NCI-H345 treated with DMSO at 0.1 percent for 48 hours (cell line): ENCODE data around the gene KMT2D.

ENCODE experiments used
- DNase-seq: peaks from one replicate; lab custom pipeline; 2025; ENCODE audit not compliant: unreplicated experiment; lab: John Stamatoyannopoulos, UW

KMT2D gene, protein sequence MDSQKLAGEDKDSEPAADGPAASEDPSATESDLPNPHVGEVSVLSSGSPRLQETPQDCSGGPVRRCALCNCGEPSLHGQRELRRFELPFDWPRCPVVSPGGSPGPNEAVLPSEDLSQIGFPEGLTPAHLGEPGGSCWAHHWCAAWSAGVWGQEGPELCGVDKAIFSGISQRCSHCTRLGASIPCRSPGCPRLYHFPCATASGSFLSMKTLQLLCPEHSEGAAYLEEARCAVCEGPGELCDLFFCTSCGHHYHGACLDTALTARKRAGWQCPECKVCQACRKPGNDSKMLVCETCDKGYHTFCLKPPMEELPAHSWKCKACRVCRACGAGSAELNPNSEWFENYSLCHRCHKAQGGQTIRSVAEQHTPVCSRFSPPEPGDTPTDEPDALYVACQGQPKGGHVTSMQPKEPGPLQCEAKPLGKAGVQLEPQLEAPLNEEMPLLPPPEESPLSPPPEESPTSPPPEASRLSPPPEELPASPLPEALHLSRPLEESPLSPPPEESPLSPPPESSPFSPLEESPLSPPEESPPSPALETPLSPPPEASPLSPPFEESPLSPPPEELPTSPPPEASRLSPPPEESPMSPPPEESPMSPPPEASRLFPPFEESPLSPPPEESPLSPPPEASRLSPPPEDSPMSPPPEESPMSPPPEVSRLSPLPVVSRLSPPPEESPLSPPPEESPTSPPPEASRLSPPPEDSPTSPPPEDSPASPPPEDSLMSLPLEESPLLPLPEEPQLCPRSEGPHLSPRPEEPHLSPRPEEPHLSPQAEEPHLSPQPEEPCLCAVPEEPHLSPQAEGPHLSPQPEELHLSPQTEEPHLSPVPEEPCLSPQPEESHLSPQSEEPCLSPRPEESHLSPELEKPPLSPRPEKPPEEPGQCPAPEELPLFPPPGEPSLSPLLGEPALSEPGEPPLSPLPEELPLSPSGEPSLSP (N-terminal part only)

DNA sequence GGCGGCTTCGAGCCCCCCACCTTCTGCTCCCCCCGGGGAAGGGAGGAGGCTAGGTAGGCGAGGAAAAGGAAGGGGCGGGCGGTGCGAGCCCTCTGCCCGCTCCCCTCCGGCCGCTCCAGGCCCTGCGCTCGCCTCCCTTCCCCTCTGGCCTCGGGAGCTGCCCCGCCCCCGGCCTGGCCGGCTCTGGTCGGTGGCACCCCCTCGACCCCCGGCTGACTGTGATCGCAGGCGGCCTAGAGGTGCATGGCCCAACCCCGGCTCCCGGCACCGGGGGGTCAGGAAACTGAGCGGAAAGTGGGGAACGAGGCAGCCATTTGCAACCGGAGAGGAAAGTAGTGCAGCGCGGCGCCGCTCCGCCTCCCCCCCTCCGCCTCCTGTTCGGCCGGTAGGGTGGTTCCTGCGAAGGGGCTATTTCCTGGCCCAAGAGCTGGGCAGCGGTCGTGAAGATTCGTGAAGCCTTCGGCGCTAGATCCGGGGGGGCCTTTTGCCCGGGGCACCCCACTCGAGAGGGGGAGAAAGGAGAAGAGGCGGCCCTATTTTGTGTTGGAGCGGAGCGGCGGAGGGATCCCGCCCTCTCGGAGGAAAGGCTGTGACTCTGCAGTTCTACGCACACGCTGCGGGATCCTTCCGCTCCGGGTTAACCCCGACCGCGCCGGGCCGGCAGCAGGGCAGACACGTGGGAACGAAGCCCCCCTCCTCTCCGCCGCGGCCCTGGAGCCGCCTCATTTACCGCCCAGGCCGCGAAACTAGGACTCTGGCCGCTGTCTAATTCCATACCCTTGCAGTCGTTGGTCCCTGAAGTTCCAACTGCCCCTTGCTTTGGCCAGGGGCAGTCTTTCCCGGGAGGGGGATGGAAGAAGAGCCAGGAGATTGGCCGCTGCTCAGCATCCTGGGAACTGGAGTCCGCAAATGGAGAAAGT is at the start of gene KMT2D:
Gene KMT2D, minus strand, starts transcription at position 558 of the 920 bp plus-strand sequence. CDS start 5,470 bp downstream, outside the sequence.
- peak; percentile 20 for DNase-seq

DNA sequence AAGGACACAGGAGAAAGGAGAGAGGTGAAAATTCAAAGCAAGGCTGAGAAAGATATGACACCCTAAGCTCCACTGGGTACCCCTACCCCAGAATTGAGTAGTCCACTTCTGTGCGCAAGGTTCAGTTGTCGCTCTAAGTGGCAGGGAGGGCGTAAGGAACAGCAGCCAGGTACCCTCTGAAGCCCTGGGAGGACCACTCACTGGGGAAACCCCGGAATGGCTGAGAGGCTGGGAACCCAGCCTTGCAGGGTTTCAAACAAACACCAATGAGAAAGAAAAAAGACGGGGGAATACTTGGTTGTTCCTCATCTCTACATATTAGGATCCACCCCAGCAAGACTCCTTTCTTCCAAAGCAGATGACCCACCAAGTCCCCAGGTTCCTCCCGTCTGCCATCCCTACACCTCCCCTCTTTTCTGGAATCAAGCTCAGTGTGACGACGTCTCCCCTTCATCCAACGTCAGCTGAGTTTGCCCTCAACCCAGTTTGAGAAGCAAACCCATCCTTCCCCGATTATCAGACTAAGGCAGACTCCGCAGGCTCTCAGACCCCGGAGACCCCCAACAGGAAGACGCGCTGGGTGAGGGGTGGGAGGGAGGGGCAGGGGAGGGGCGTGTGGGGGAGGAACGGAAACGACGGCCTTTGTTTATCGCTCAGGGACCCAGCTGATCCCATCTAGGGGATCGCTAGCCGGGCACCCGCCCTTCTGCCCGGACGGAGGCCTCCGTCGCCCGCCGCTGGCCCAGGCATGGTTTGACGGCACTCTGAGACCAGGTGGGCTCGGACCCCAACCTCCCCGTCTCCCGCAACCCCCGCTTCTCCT is 49.3 kb upstream of the KMT2D start:
- no peak for DNase-seq

- no peak for DNase-seq
Measured at GRCh38 chr12:49108958-49109404, 48.4 kb upstream of the KMT2D start.

DNA sequence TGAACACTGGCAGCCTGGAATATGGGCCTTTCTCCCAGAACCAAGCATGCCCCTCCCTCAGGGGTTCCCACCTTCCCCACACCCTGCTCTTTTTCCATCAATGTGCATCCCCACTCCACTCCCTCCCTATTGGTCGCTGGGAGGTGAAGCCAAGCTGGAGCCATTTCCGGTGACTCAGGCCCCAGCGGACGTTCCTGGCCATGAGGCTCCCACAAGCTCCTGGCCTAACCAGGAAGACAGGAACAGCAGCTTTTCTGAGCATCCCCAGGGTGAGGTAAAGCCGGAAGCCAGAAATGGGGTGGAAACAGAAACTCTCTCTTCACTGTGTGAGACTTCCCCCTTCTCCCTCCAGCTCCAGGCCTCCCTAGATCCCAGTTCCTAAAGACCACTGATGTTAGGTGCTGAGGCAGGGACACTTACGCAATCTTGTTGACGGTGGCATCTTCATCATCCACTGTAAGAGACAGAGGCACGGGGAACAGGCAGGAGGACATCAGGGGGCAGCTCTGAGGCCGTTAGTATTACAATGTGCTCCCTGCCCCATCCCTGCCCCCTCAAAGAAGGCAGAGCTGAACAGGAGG is 45.0 kb upstream of the KMT2D start:
- no peak for DNase-seq

- no peak for DNase-seq
Measured at GRCh38 chr12:49104822-49105221, 44.2 kb upstream of the KMT2D start.

GRCh38 chr12:49100380-49100779 is 39.8 kb upstream of the KMT2D start:
- no peak for DNase-seq

GRCh38 chr12:49098703-49099102 is 38.1 kb upstream of the KMT2D start:
- no peak for DNase-seq

DNA sequence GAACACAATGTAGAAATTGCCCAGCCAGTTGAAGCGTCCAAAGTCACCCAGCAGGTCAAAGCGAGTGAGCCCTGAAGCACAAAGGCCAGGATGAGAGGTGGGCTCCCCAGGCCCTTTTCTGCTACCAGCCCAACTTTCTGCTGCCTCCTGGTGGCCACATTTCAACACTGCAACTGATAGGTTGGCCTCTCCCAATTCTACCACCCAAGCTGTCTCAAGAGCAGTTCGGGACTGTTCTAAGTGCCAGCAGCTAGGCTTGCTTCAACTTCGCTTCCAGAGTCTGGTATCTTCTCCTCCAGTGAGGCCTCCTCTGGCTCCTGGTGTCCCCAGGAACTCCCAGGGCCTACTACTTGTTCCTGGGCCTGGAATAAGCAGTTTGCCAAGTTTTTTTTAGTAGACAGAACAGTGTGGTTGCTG is 37.4 kb upstream of the KMT2D start:
- DNase-seq = no peak

- DNase-seq = no peak
Measured at GRCh38 chr12:49097381-49097780, 36.8 kb upstream of the KMT2D start.

GRCh38 chr12:49094975-49095365 is 34.4 kb upstream of the KMT2D start:
- no peak for DNase-seq

DNA sequence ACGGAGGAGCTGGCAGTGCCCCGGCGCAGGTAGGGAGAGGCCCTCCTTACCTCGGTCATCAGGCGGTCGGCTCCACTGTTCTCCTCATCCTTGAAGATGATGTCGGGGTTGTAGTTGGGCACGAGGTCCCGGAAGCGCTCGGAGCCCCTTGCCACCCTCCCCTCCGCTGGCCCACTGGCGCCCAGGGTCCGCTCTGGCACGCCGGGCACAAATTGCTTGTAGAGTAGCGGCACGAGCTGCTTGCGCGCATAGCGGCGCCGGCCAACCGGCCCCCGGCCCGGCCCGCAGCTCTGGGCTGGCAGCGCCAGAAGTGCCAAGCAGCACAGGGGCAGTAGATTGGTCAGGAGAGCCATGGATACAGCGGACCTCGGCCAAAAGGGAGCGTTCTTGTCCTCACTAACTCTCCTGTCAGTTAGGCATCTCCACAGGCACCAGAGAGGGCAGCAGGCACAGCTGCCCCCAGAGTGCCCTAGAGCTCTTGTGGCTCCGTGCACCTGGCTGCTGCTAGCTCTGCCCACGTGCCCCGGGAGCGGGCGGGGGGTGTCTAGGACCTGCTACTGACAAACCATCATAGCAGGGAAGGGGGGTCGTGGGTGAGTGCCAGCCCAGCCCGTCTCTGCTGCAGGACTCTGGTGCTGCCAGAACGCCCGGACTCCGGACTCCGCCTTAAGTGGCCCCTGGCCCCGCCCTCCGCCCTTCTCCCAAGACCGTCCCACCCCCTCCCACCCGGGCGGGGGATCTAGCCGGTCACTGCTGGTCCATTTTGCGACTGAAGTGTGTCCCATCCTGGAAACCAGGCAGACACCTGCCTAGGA is 33.8 kb upstream of the KMT2D start, which contains the start of gene DHH:
Gene DHH, minus strand, starts transcription at position 642 of the 815 bp plus-strand sequence. Its CDS starts 289 bp downstream, at position 353.
- no peak for DNase-seq

GRCh38 chr12:49093792-49094159 is 33.2 kb upstream of the KMT2D start:
- DNase-seq = no peak

DNA sequence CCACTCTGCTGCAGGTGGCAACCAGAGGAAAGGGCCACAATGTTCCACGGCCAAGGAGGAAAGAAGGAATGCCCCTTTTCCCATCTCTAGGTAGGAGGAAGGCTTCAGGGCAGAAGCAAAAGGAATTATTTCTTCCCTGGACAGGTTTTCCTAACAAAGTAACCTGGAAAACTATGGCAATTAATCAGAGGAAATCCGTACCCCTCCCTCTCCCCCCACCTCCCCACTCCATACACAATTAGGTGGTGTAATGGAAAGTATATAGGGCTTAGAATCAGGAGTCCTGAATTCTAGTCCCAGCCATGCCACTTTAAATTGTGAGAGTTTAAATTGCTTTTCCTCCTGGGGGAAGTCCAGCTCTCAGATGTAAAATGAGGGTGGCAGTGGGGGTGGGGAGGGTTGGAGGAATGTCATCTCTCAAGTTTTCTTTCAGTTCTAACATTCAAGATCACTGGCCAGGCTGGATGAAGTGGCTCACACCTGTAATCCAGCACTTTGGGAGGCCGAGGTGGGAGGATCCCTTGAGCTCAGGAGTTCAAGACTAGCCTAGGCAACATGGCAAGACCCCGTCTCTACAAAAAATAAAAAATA is 32.3 kb upstream of the KMT2D start:
- DNase-seq = no peak

DNA sequence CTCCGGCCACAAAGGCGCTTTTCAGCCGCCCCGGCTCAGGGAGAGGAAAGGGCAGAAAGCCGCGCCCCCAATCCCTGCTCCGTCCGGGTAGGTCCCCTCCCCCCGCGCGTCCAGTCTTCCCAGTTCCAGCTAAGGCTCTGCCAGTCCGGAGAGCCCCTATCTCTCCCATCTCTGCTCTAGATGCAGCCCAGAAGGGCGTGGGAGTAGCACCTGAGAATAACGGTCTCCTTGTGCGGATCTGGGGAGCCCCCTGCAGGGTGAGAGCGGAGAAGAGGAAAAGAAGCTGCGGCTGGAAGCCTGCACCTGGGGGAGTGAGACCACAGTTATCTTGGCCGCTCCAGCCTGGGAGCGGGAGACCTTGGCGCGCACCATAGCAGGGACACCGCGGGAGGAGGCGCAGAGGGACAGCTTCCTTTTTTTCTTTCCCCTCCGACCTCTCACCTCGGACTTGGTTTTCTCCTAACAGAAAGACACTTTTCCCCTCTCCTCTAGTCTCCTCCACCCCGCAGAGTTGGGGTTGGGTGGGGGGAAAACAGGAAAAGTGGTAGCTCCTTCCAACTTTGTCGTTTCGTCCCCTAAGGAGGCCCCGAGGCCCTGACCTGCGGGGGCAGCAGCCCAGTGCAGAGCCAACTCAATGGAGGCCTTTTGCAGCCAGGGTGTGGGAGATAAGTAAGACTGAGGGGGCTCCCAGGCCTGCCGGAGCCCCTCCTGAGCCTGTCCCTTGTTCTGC is 31.7 kb upstream of the KMT2D start:
- DNase-seq = no peak

GRCh38 chr12:49091836-49092085 is 31.2 kb upstream of the KMT2D start:
- no peak for DNase-seq

DNA sequence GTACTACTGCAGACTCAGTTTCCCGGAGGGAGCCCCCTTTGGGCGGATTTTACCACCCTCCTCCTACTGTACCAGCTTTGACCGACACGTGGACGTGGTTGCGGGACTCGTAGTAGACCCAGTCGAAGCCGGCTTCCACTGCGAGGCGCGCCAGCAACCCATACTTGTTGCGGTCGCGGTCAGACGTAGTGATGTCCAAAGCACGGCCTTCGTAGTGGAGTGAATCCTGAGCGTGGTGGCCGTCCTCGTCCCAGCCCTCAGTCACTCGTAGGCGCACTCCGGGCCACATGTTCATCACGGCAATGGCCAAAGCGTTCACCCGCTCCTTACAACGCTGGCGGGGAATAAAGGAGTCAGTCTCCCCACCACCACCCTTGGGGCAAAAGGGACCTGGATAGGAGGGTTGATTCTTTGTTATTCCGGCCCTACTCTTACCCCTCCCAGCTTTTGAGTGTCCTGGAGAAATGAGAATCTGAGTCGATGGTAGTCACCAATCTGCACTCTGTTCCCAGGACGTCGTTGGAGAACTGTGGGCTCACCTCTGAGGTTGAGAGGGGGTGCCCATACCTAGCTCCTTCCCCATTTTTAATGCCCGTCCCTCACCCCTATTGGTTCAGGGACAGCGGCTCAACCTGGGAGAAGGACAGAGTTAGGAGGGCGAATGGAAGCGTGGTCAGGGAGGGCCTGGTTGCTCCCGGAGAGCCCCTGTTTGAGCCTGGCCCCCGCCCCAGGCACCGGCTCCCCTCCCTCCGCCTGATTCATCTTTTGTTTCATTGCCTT is 30.7 kb upstream of the KMT2D start:
- no peak for DNase-seq
